ENCODE measurements around the gene SPATA20. TPM values are rescaled to one million over a fixed set of nuclear protein-coding genes. Genes with fewer than 3 reads are reported as not detected.

Gene SPATA20
- total RNA-seq, 4 donors from 2014 or later: 34.1 to 67.3 (median 38.1) TPM

GRCh38 chr17:50533185-50533584 is 13.8 kb upstream of the SPATA20 start:
- intact Hi-C loops (cut with DNase I): no loop called here
- TF ChIP-seq CTCF (IDR thresholded peaks at IDR 0.05) (no peak), POLR2A (IDR thresholded peaks at IDR 0.05) (no peak)
- H3K27ac ChIP-seq: peak overlapping the region; percentile 76 to 96 (median 93)

GRCh38 chr17:50533720-50534148 is 13.2 kb upstream of the SPATA20 start:
- Histone ChIP-seq H3K9me3 (no peaks in the 10 kb centered on the region), H3K4me3 (peak overlapping the region; percentile 69 to 76 (median 74)), H3K27ac (peak overlapping the region; percentile 76 to 96 (median 93)), H3K36me3 (peaks cover 8 to 29% (median 9%) of the 10 kb centered on the region in 3 donors), H3K27me3 (peaks cover 0 to 58% (median 4%) of the 10 kb centered on the region in 4 donors), H3K4me1 (peaks cover 20 to 75% (median 22%) of the 10 kb centered on the region in 3 donors)
- intact Hi-C loops (cut with DNase I): no loop called here
- DNase-seq: no peak
- WGBS, 2 donors: 2 to 3% methylated on average over 15 to 17 of the region's 17 CpGs
- TF ChIP-seq CTCF (IDR thresholded peaks at IDR 0.05) (no peak), POLR2A (IDR thresholded peaks at IDR 0.05) (no peak)

More at GRCh38 chr17:50533185-50533584, 13.8 kb upstream of the SPATA20 start:
- no peaks in the 10 kb centered on the region for H3K9me3 ChIP-seq
- 2 to 25% methylated on average over 4 of the region's 5 CpGs for WGBS, 2 donors
- no peak for DNase-seq
- peaks cover 3 to 23% (median 8%) of the 10 kb centered on the region in 3 donors for H3K36me3 ChIP-seq
- H3K4me3 ChIP-seq: peak overlapping the region; percentile 69 to 76 (median 74)
- peaks cover 0 to 63% (median 4%) of the 10 kb centered on the region in 4 donors for H3K27me3 ChIP-seq
- peaks cover 18 to 69% (median 22%) of the 10 kb centered on the region in 3 donors for H3K4me1 ChIP-seq

- WGBS, 2 donors: 22 to 48% methylated on average over 11 to 13 of the region's 24 CpGs
- Histone ChIP-seq H3K36me3 (peaks cover 9 to 35% (median 9%) of the 10 kb centered on the region in 3 donors), H3K4me3 (peak overlapping the region; percentile 69 to 76 (median 74)), H3K9me3 (no peaks in the 10 kb centered on the region), H3K27ac (peak overlapping the region; percentile 76 to 96 (median 93)), H3K27me3 (peaks cover 0 to 52% (median 4%) of the 10 kb centered on the region in 4 donors), H3K4me1 (peaks cover 24 to 81% (median 26%) of the 10 kb centered on the region in 3 donors)
- no peak for DNase-seq
- TF ChIP-seq CTCF (IDR thresholded peaks at IDR 0.05): peak in 5 of 6 experiments; percentile 16 to 71 (median 58)
- TF ChIP-seq POLR2A (IDR thresholded peaks at IDR 0.05): peak in 3 of 4 donors; percentile 43 to 73 (median 71)
- intact Hi-C loops (cut with DNase I): no loop called here
Measured at GRCh38 chr17:50534222-50534978, 12.6 kb upstream of the SPATA20 start.

GRCh38 chr17:50534979-50535326 is 12.0 kb upstream of the SPATA20 start:
- DNase-seq: no peak
- Histone ChIP-seq H3K27ac (peak overlapping the region; percentile 76 to 96 (median 93)), H3K4me3 (peak overlapping the region; percentile 69 to 76 (median 74)), H3K36me3 (peaks cover 9 to 39% (median 9%) of the 10 kb centered on the region in 3 donors), H3K27me3 (peaks cover 0 to 46% (median 4%) of the 10 kb centered on the region in 4 donors), H3K9me3 (no peaks in the 10 kb centered on the region), H3K4me1 (peaks cover 24 to 87% (median 31%) of the 10 kb centered on the region in 3 donors)
- intact Hi-C loops (cut with DNase I): no loop called here
- 55 to 57% methylated on average over 2 of the region's 2 CpGs for WGBS, 2 donors
- no peak for TF ChIP-seq POLR2A (IDR thresholded peaks at IDR 0.05)

GRCh38 chr17:50535407-50535806 is 11.6 kb upstream of the SPATA20 start:
- 42 to 75% methylated on average over 5 of the region's 7 CpGs for WGBS, 2 donors
- H3K4me3 ChIP-seq: peak overlapping the region; percentile 69 to 76 (median 74)
- peak overlapping the region in 3 of 4 donors; percentile 92 to 96 (median 94) for H3K27ac ChIP-seq

More at GRCh38 chr17:50535407-50535806, 11.6 kb upstream of the SPATA20 start:
- Histone ChIP-seq H3K36me3 (peaks cover 9 to 39% (median 9%) of the 10 kb centered on the region in 3 donors), H3K9me3 (no peaks in the 10 kb centered on the region), H3K4me1 (peaks cover 27 to 92% (median 35%) of the 10 kb centered on the region in 3 donors), H3K27me3 (peaks cover 0 to 43% (median 4%) of the 10 kb centered on the region in 4 donors)
- DNase-seq: no peak
- TF ChIP-seq CTCF (IDR thresholded peaks at IDR 0.05) (no peak), POLR2A (IDR thresholded peaks at IDR 0.05) (no peak)
- intact Hi-C loops (cut with DNase I): no loop called here
